ENCODE data around the gene HMX2. TPM values are rescaled to one million over a fixed set of nuclear protein-coding genes. Genes with fewer than 3 reads are reported as not detected.

HMX2 gene
- total and polyA plus RNA-seq, 2 of the 8 experiments (the other 6 are each of a cell fraction or from before 2014, with no cell fraction given) = 2.0 to 2.7 TPM

- Histone ChIP-seq H3K56ac (replicated peaks; ENCODE audit: insufficient read length, low read depth, low read length) (peak overlapping the region; percentile 92), H4K20me1 (replicated peaks in 1 of 2; ENCODE audit: control insufficient read depth in 1 of 2, insufficient read depth in 2 of 2, low read length in 2 of 2) (peaks cover 10 to 20% of the 10 kb centered on the region in 2 experiments), H3K14ac (ENCODE audit: insufficient read length) (no peak overlapping the region), H3K4me2 (ENCODE audit: insufficient read depth in 1 of 2, low read depth in 2 of 2, low read length in 2 of 2) (peak overlapping the region; percentile 74 to 82), H3K9ac (replicated peaks in 1 of 4; ENCODE audit: extremely low read depth in 1 of 4, low read depth in 3 of 4, low read length in 3 of 4) (peak overlapping the region; percentile 84 to 92 (median 86)), H2BK15ac (ENCODE audit: low read length) (no peak overlapping the region), H3K79me1 (ENCODE audit: low read depth, low read length) (peaks cover 9% of the 10 kb centered on the region; the same call in 1 of the 2 replicates), H3K27ac (ENCODE audit: low read depth, low read length) (peak overlapping the region; percentile 83; the same call in 1 of the 2 replicates), H3K27me3 (replicated peaks in 1 of 4; ENCODE audit: control insufficient read depth in 3 of 4, extremely low read depth in 1 of 4, insufficient read depth in 3 of 4, low read length in 3 of 4) (peaks cover 7 to 32% (median 19%) of the 10 kb centered on the region in 4 experiments; a peak in 6 of 7 replicates), H2AFZ (ENCODE audit: low read length) (no peak overlapping the region), H2BK5ac (ENCODE audit: low read depth, low read length) (peak overlapping the region; percentile 88), H2BK20ac (ENCODE audit: low read length) (no peak overlapping the region), H3K4me1 (replicated peaks in 1 of 4; ENCODE audit: control insufficient read depth in 3 of 4, insufficient read depth in 4 of 4, low read length in 3 of 4) (peaks cover 4 to 17% (median 12%) of the 10 kb centered on the region in 4 experiments), H4K8ac (ENCODE audit: extremely low read depth, insufficient read depth, low read length) (peak overlapping the region; percentile 93; the same call in 1 of the 2 replicates), H4K91ac (replicated peaks; ENCODE audit: insufficient read length, low read length) (no peak overlapping the region), H3K36me3 (ENCODE audit: control insufficient read depth in 2 of 4, insufficient read depth in 4 of 4, low read length in 3 of 4) (peaks cover 5 to 46% (median 22%) of the 10 kb centered on the region in 4 experiments), H2BK120ac (replicated peaks; ENCODE audit: low read depth, low read length) (no peak overlapping the region), H2BK12ac (ENCODE audit: low read depth, low read length) (no peak overlapping the region; the same call in 1 of the 2 replicates), H3K79me2 (ENCODE audit: control insufficient read depth in 1 of 2, insufficient read depth in 2 of 2, low read length in 2 of 2) (peaks cover 16 to 53% of the 10 kb centered on the region in 2 experiments), H3K9me3 (ENCODE audit: insufficient read depth in 2 of 2, low read depth in 1 of 2, low read length in 1 of 2) (no peaks in the 10 kb centered on the region), H3K18ac (ENCODE audit: extremely low read depth, low read length) (peak overlapping the region; percentile 97), H3K4ac (replicated peaks; ENCODE audit: insufficient read length, low read depth, low read length) (no peak overlapping the region), H4K5ac (ENCODE audit: insufficient read length, low read depth, low read length) (peak overlapping the region; percentile 87), H3K23ac (ENCODE audit: insufficient read length) (no peak overlapping the region), H3K23me2 (ENCODE audit: low read depth, low read length) (peaks cover 16% of the 10 kb centered on the region), H3K4me3 (ENCODE audit: extremely low read depth in 1 of 4, insufficient read depth in 2 of 4, low read depth in 3 of 4, low read length in 4 of 4) (peak overlapping the region; percentile 78 to 94 (median 92)), H2AK5ac (ENCODE audit: low read depth, low read length) (no peak overlapping the region)
- FAIRE-seq (peak; percentile 19), DNase-seq (ENCODE audit: low read depth in 1 of 2, low spot score in 2 of 2) (peak in 1 of 2 experiments; percentile 80)
- ChIA-PET CTCF (ENCODE audit: partially characterized antibody) (interaction anchor here (0.6 kb wide), 1 partner anchor 121 kb away, joined by 4 read pairs; no protein-coding TSS in a partner anchor), POLR2A (ENCODE audit: partially characterized antibody) (interaction anchor here (0.6 to 4.3 kb wide), 7 partner anchors 10 to 390 kb away, joined by 3 to 22 read pairs (median 6); no protein-coding TSS in a partner anchor)
- 11% methylated on average over 31 of the region's 49 CpGs; no CpG with 5 or more reads in 1 of the 2 experiments for WGBS, 2 experiments (ENCODE audit: extremely low coverage in 1 of 2, insufficient coverage in 1 of 2, insufficient read length in 1 of 2, insufficient replicate concordance in 2 of 2, low coverage in 1 of 2, low lambda C conversion rate in 2 of 2, missing lambda C conversion rate in 1 of 2)
- TF ChIP-seq KDM5A (IDR thresholded peaks at IDR 0.05; ENCODE audit: low read length) (no peak), SAP30 (IDR thresholded peaks at IDR 0.05; ENCODE audit: insufficient read depth, insufficient replicate concordance, low read length) (peak; percentile 60), RBBP5 (IDR thresholded peaks at IDR 0.05; ENCODE audit: borderline replicate concordance, low read depth, low read length) (peak; percentile 58; the same call in 1 of the 2 replicates), TBP (IDR thresholded peaks at IDR 0.05; ENCODE audit: low read depth, low read length) (0 out of 2 replicates have a peak, but pooled peaks have one; percentile 29), RNF2 (IDR thresholded peaks at IDR 0.05; ENCODE audit: borderline replicate concordance, low read depth, low read length, missing control alignments, poor library complexity, severe bottlenecking) (no peak), EP300 (IDR thresholded peaks at IDR 0.05; ENCODE audit: borderline replicate concordance in 1 of 2, low read depth in 2 of 2, low read length in 2 of 2) (no peak), SP2 (IDR thresholded peaks at IDR 0.05; ENCODE audit: low read length) (no peak), CHD2 (IDR thresholded peaks at IDR 0.05; ENCODE audit: low read length) (no peak), SRF (IDR thresholded peaks at IDR 0.05; ENCODE audit: low read depth, low read length) (no peak), SIN3A (conservative IDR thresholded peaks at IDR 0.05 in 1 of 2, IDR thresholded peaks at IDR 0.05 in 1 of 2; ENCODE audit: low read depth in 1 of 2, low read length in 2 of 2) (peak; percentile 81 to 84; a peak in 2 of 4 replicates)
These were observed 7.0 kb downstream of the HMX2 start for GRCh38 chr10:123154711-123155505.
